Dermis blood vessel endothelial cell (primary cell): ENCODE measurements around the gene NOA1. TPM values are rescaled to one million over a fixed set of nuclear protein-coding genes. Genes with fewer than 3 reads are reported as not detected.
A peak's percentile ranks its signal among the peaks of the same experiment; 100 is the strongest.
"Not testable (repeated sequence)": the region's sequence is repeated elsewhere in the genome, so short reads cannot be mapped to it uniquely, and the experiment has no call there.

ENCODE experiments used
- DNase-seq: peaks from one replicate; pipeline ENCODE4 v3.0.0; 2010
- total RNA-seq: library from RNA; depleted of rRNA; stranded (reverse); fragments of >200 nt; gene quantifications from 2 replicates; pipeline ENCODE4 v1.2.3, GENCODE V29; 2014

Gene NOA1
- total RNA-seq, 1 donor from 2014 or later: 22.6 TPM

DNA sequence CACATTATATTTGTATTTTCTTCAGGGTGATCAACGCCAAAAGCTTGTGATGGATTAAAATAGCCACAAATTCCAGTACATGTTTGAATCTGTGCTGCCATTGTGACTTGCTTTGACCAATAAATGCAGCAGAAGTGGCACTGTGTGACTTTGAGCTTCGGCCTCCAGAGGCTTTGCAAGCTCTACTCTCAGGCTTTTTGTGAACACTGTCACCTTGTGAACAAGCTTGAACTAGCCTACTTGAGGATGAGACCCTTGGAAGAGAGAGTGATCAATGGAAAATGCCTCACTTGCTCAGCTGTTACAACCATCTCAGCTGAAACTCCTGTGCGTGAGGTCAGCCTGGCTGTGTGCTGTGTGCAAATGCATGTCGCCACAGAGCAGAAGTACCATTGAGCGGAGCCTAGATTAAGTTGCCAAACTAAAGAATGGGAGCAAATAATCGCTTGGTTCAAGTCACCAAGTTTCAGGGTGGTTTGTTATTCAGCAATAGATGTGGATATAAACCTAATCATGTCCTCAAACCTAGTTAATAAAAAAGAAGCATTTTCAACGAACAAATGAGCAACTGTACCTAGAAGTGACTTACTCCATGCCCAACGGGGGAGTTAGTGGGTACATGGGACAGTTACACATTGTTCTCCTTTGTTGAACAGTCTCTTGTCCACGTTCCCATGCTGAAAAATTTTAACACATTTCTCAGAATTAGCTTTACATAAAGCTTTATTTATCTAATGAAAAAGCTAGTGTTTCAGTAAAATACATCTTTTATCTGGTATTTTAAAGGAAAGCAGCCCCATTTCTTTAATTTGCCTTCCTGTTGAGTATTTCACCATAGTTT, 23.5 kb downstream of the NOA1 start:
- DNase-seq: no peak

DNA sequence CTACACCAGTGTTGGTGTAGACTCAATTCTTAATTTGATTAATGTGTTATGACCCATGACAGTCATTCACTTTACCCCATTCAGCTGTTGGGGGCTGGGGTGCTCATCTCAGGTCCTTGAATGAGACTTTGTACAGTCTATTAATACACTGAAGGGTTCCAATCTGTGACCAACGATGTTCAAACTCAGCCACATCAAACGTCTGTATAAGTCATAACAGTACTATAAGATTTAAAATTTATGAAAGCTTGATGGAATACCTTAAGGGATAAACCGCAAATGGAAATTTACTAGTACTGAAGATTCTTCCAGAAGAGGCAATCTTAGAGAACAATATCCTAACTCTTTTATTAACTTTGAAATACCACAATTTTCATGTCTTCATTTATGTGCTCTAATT, 36.0 kb downstream of the NOA1 start:
- DNase-seq: no peak

- DNase-seq: no peak
Observed at GRCh38 chr4:56940971-56941370, 36.4 kb downstream of the NOA1 start.

- no peak for DNase-seq
Observed at GRCh38 chr4:56940403-56940802, 37.0 kb downstream of the NOA1 start.

DNA sequence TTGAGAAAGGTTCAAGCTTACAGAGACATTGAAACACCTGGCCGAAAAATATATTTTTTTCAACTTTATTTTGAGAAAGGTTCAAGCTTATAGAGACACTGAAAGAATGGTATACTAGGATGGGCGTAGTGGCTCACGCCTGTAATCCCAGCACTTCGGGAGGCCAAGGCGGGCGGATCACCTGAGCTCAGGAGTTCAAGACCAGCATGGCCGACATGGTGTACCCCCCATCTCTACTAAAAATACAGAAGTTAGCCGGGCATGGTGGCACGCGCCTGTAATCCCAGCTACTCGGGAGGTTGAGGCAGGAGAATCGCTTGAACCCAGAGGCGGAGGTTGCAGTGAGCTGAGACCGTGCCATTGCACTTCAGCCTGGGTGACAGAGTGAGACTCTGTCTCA, 37.6 kb downstream of the NOA1 start:
- not testable (repeated sequence) for DNase-seq

- peak; percentile 69 for DNase-seq
Observed at GRCh38 chr4:56937262-56937661, 40.1 kb downstream of the NOA1 start.

- DNase-seq: no peak
Observed at GRCh38 chr4:56931924-56932323, 45.5 kb downstream of the NOA1 start.

- DNase-seq: no peak
Observed at GRCh38 chr4:56930638-56931037, 46.8 kb downstream of the NOA1 start.

DNA sequence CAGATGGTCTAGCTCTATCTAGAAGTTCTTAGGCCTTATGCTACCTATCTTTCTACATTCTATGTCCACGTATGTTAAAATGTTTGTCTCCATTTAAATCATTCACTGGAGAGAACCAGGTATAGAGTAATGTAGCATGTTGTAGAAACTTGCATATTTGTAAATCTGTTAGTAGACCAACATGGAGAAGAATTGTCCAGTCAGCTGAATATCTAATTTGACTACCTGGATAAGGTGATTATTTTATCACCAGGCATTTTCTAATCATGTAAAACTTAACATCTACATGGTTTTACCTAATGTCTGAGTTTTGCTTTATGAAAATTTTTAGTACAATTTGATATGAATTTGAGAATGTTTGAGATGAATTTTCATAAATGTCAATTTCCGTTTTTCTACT, 50.2 kb downstream of the NOA1 start:
- no peak for DNase-seq

DNA sequence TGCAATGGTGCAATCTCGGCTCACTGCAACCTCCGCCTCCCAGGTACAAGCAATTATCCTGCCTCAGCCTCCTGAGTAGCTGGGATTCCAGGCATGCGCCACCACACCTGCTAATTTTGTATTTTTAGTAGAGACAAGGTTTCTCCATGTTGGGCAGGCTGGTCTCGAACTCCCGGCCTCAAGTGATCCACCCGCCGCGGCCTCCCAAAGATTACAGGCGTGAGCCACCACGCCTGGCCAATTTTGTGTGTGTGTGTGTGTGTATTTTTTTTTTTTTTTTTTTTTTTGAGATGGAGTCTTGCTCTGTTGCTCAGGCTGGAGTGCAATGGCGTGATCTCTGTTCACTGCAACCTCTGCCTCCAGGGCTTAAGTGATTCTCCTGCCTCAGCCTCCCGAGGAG, 62.4 kb downstream of the NOA1 start:
- not testable (repeated sequence) for DNase-seq

GRCh38 chr4:56914336-56914735, 63.1 kb downstream of the NOA1 start:
- no peak for DNase-seq

Other genes with a start within 250 kb of the NOA1 start
- not detected in 2 replicates for gene SPINK2, start 155.9 kb downstream of the NOA1 start, total RNA-seq
- gene REST, start 69.7 kb downstream of the NOA1 start, total RNA-seq: 31.8 and 46.5 TPM in 2 replicates
- 108 and 192 TPM in 2 replicates for gene POLR2B, start 1.3 kb upstream of the NOA1 start, total RNA-seq
- 1,318 and 2,129 TPM in 2 replicates for gene IGFBP7, start 132.8 kb upstream of the NOA1 start, total RNA-seq